Liver (tissue), 9 donors: ENCODE data around the gene DNAJA2. TPM values are rescaled to one million over a fixed set of nuclear protein-coding genes. Genes with fewer than 3 reads are reported as not detected.

ENCODE experiments used
- DNase-seq: peaks from one replicate; pipeline ENCODE4 v3.0.0-alpha.2; 2017; ENCODE audit warnings: low spot score
- H3K27ac ChIP-seq, 2 donors: one replicate each; pipeline ENCODE4 v1.7.0; 2013; ENCODE audit warnings: inconsistent platforms in 2 of 2, low read length in 2 of 2, control low read depth in 1 of 2, low read depth in 1 of 2, mild to moderate bottlenecking in 1 of 2
- H3K27me3 ChIP-seq, 4 donors: one replicate each; pipeline versions ENCODE4 v1.6.1 to v1.7.0; 2013; ENCODE audit warnings: low read length in 3 of 4, inconsistent platforms in 1 of 4, mild to moderate bottlenecking in 1 of 4, moderate library complexity in 1 of 4; ENCODE audit not compliant: control insufficient read depth in 4 of 4, insufficient read depth in 4 of 4
- H3K36me3 ChIP-seq, 4 donors: one replicate each; pipeline versions ENCODE4 v1.6.1 to v1.7.0; 2013; ENCODE audit warnings: low read length in 3 of 4, mild to moderate bottlenecking in 3 of 4, low read depth in 1 of 4, moderate library complexity in 1 of 4; ENCODE audit not compliant: control insufficient read depth in 4 of 4, insufficient read depth in 3 of 4
- H3K4me1 ChIP-seq, 4 donors: one replicate each; pipeline versions ENCODE4 v1.6.1 to v1.7.0; 2013; ENCODE audit warnings: low read length in 3 of 4, mild to moderate bottlenecking in 3 of 4, moderate library complexity in 1 of 4; ENCODE audit not compliant: control insufficient read depth in 4 of 4, insufficient read depth in 4 of 4
- H3K4me3 ChIP-seq, 3 donors: one replicate each; pipeline versions ENCODE4 v1.6.1 to v1.7.0; 2013; ENCODE audit warnings: low read length in 3 of 3, control low read depth in 1 of 3, low read depth in 1 of 3, mild to moderate bottlenecking in 1 of 3
- H3K9ac ChIP-seq, 2 donors: one replicate each; pipeline ENCODE4 v1.7.0; 2013; ENCODE audit warnings: low read length in 2 of 2, mild to moderate bottlenecking in 2 of 2, moderate library complexity in 2 of 2, control low read depth in 1 of 2, low read depth in 1 of 2
- H3K9me3 ChIP-seq, 4 donors: one replicate each; pipeline versions ENCODE4 v1.6.1 to v1.7.0; 2013; ENCODE audit warnings: low read length in 3 of 4; ENCODE audit not compliant: control insufficient read depth in 4 of 4
- ATF3 ChIP-seq: IDR thresholded peaks from 2 replicates; pipeline ENCODE4 v1.6.1; 2016; ENCODE audit warnings: antibody characterized with exemption
- EGR1 ChIP-seq, 2 donors: IDR thresholded peaks; 2 replicates each; pipeline ENCODE4 v1.6.1; 2016 to 2018; ENCODE audit warnings: antibody characterized with exemption in 2 of 2, low read depth in 2 of 2
- FOXA1 ChIP-seq: IDR thresholded peaks from 2 replicates; pipeline ENCODE4 v1.6.1; 2016; ENCODE audit warnings: antibody characterized with exemption
- FOXA2 ChIP-seq: IDR thresholded peaks from 2 replicates; pipeline ENCODE4 v1.6.1; 2016; ENCODE audit warnings: antibody characterized with exemption
- GABPA ChIP-seq, 2 donors: IDR thresholded peaks in 1 of 2; conservative IDR thresholded peaks in 1 of 2; 2 replicates each; pipeline ENCODE4 v1.6.1; 2016; ENCODE audit warnings: antibody characterized with exemption in 2 of 2, mild to moderate bottlenecking in 1 of 2, moderate library complexity in 1 of 2
- HNF4A ChIP-seq, 2 donors: conservative IDR thresholded peaks; 2 replicates each; pipeline ENCODE4 v1.6.1; 2016; ENCODE audit warnings: antibody characterized with exemption in 2 of 2, mild to moderate bottlenecking in 2 of 2
- HNF4G ChIP-seq: IDR thresholded peaks from 2 replicates; pipeline ENCODE4 v1.6.1; 2016; ENCODE audit warnings: antibody characterized with exemption
- JUND ChIP-seq, 2 donors: IDR thresholded peaks; 2 replicates each; pipeline ENCODE4 v1.6.1; 2016; ENCODE audit warnings: antibody characterized with exemption in 2 of 2
- MAX ChIP-seq: IDR thresholded peaks from 2 replicates; pipeline ENCODE4 v1.6.1; 2016; ENCODE audit warnings: antibody characterized with exemption
- NR2F2 ChIP-seq: IDR thresholded peaks from 2 replicates; pipeline ENCODE4 v1.6.1; 2016; ENCODE audit warnings: antibody characterized with exemption
- RAD21 ChIP-seq, 2 donors: IDR thresholded peaks; 2 replicates each; pipeline ENCODE4 v1.6.1; 2016; ENCODE audit warnings: antibody characterized with exemption in 2 of 2, mild to moderate bottlenecking in 2 of 2
- RXRA ChIP-seq, 2 donors: IDR thresholded peaks; 2 replicates each; pipeline ENCODE4 v1.6.1; 2017 to 2018; ENCODE audit warnings: antibody characterized with exemption in 2 of 2, mild to moderate bottlenecking in 1 of 2
- SP1 ChIP-seq: IDR thresholded peaks from 2 replicates; pipeline ENCODE4 v1.6.1; 2018; ENCODE audit warnings: antibody characterized with exemption, mild to moderate bottlenecking
- TAF1 ChIP-seq: conservative IDR thresholded peaks from 2 replicates; pipeline ENCODE4 v1.6.1; 2016; ENCODE audit warnings: antibody characterized with exemption, mild to moderate bottlenecking
- YY1 ChIP-seq: IDR thresholded peaks from 2 replicates; pipeline ENCODE4 v1.6.1; 2016; ENCODE audit warnings: antibody characterized with exemption, mild to moderate bottlenecking
- WGBS: extraction: QIAGEN DNeasy Blood & Tissue Kit; methylation state at CpG from one replicate; pipeline ENCODE4 v1.1.7; 2013; 5-methylcytosine and 5-hydroxymethylcytosine counted together
- polyA plus RNA-seq, 2 donors: library from polyadenylated mRNA; stranded (reverse) in 1 of 2; unstranded in 1 of 2; fragments of 200-250 nt in 1 of 2; fragments of >200 nt in 1 of 2; fragmentation: Nextera tagmentation in 1 of 2; extraction: Ambion mirVana in 1 of 2; gene quantifications; one replicate each; pipeline versions ENCODE4 v1.2.1 to v1.2.3, GENCODE V29; 2013 to 2015
- total RNA-seq, 2 donors: library from RNA; depleted of rRNA; stranded (reverse); fragments of >200 nt; gene quantifications; one replicate each; pipeline ENCODE4 v1.2.3, GENCODE V29; 2014
- TF ChIP-seq, protein P1 (sequence below): fragments of 150-350 bp; IDR thresholded peaks from 2 replicates; pipeline ENCODE4 v1.5.1; 2017; ENCODE audit warnings: improper control_type of control experiment, low read depth, low read length; ENCODE audit not compliant: missing input control
- TF ChIP-seq, protein P2 (sequence below): IDR thresholded peaks from 2 replicates; pipeline ENCODE4 v1.6.1; 2016; ENCODE audit warnings: antibody characterized with exemption
- TF ChIP-seq, protein P3 (sequence below): IDR thresholded peaks from 2 replicates; pipeline ENCODE4 v1.6.1; 2016; ENCODE audit warnings: antibody characterized with exemption, mild to moderate bottlenecking
- donor health status: healthy.
- donor health status: healthy.
- donor health status: healthy.
- donor health status: healthy.
- donor health status: healthy.

The DNAJA2 gene
- total and polyA plus RNA-seq, 4 donors, result 22.7 to 32.8 (median 25.5) TPM

GRCh38 chr16:46954562-46954961 lies 18.9 kb downstream of the DNAJA2 start:
- DNase-seq, result no peak
- Histone ChIP-seq H3K9ac (no peak overlapping the region), H3K36me3 (peaks cover 11 to 47% (median 37%) of the 10 kb centered on the region in 4 donors), H3K4me3 (no peak overlapping the region), H3K27ac (no peak overlapping the region), H3K4me1 (peaks cover 0 to 9% (median 4%) of the 10 kb centered on the region in 4 donors), H3K27me3 (no peaks in the 10 kb centered on the region), H3K9me3 (no peaks in the 10 kb centered on the region)
- TF ChIP-seq, protein P1, sequence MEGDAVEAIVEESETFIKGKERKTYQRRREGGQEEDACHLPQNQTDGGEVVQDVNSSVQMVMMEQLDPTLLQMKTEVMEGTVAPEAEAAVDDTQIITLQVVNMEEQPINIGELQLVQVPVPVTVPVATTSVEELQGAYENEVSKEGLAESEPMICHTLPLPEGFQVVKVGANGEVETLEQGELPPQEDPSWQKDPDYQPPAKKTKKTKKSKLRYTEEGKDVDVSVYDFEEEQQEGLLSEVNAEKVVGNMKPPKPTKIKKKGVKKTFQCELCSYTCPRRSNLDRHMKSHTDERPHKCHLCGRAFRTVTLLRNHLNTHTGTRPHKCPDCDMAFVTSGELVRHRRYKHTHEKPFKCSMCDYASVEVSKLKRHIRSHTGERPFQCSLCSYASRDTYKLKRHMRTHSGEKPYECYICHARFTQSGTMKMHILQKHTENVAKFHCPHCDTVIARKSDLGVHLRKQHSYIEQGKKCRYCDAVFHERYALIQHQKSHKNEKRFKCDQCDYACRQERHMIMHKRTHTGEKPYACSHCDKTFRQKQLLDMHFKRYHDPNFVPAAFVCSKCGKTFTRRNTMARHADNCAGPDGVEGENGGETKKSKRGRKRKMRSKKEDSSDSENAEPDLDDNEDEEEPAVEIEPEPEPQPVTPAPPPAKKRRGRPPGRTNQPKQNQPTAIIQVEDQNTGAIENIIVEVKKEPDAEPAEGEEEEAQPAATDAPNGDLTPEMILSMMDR, result no peak
- TF ChIP-seq NR2F2, result no peak
- TF ChIP-seq FOXA1, result no peak
- no peak for TF ChIP-seq JUND (IDR thresholded peaks at IDR 0.05)
- TF ChIP-seq, protein P2, sequence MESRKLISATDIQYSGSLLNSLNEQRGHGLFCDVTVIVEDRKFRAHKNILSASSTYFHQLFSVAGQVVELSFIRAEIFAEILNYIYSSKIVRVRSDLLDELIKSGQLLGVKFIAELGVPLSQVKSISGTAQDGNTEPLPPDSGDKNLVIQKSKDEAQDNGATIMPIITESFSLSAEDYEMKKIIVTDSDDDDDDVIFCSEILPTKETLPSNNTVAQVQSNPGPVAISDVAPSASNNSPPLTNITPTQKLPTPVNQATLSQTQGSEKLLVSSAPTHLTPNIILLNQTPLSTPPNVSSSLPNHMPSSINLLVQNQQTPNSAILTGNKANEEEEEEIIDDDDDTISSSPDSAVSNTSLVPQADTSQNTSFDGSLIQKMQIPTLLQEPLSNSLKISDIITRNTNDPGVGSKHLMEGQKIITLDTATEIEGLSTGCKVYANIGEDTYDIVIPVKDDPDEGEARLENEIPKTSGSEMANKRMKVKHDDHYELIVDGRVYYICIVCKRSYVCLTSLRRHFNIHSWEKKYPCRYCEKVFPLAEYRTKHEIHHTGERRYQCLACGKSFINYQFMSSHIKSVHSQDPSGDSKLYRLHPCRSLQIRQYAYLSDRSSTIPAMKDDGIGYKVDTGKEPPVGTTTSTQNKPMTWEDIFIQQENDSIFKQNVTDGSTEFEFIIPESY, result no peak
- TF ChIP-seq GABPA (IDR thresholded peaks at IDR 0.05 in 1 of 2, conservative IDR thresholded peaks at IDR 0.05 in 1 of 2), result no peak
- no peak for TF ChIP-seq ATF3
- no peak for TF ChIP-seq TAF1
- TF ChIP-seq HNF4A (conservative IDR thresholded peaks at IDR 0.05), result no peak
- TF ChIP-seq, protein P3, sequence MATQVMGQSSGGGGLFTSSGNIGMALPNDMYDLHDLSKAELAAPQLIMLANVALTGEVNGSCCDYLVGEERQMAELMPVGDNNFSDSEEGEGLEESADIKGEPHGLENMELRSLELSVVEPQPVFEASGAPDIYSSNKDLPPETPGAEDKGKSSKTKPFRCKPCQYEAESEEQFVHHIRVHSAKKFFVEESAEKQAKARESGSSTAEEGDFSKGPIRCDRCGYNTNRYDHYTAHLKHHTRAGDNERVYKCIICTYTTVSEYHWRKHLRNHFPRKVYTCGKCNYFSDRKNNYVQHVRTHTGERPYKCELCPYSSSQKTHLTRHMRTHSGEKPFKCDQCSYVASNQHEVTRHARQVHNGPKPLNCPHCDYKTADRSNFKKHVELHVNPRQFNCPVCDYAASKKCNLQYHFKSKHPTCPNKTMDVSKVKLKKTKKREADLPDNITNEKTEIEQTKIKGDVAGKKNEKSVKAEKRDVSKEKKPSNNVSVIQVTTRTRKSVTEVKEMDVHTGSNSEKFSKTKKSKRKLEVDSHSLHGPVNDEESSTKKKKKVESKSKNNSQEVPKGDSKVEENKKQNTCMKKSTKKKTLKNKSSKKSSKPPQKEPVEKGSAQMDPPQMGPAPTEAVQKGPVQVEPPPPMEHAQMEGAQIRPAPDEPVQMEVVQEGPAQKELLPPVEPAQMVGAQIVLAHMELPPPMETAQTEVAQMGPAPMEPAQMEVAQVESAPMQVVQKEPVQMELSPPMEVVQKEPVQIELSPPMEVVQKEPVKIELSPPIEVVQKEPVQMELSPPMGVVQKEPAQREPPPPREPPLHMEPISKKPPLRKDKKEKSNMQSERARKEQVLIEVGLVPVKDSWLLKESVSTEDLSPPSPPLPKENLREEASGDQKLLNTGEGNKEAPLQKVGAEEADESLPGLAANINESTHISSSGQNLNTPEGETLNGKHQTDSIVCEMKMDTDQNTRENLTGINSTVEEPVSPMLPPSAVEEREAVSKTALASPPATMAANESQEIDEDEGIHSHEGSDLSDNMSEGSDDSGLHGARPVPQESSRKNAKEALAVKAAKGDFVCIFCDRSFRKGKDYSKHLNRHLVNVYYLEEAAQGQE, result no peak
- no peak for TF ChIP-seq FOXA2
- no peak for TF ChIP-seq RXRA (IDR thresholded peaks at IDR 0.05)
- no peak for TF ChIP-seq SP1
- TF ChIP-seq RAD21 (IDR thresholded peaks at IDR 0.05), result no peak
- TF ChIP-seq MAX, result no peak
- no peak for TF ChIP-seq YY1
- no peak for TF ChIP-seq EGR1 (IDR thresholded peaks at IDR 0.05; ENCODE audit: low read depth in 2 of 2)
- no peak for TF ChIP-seq HNF4G
- WGBS, result 94% methylated on average over 5 of the region's 5 CpGs
